ENCODE measurements around the gene TRIP13. TPM values are rescaled to one million over a fixed set of nuclear protein-coding genes. Genes with fewer than 3 reads are reported as not detected.

The TRIP13 gene
- total RNA-seq, 3 donors from 2014 or later: 0.96 to 2.3 (median 1.5) TPM

DNA sequence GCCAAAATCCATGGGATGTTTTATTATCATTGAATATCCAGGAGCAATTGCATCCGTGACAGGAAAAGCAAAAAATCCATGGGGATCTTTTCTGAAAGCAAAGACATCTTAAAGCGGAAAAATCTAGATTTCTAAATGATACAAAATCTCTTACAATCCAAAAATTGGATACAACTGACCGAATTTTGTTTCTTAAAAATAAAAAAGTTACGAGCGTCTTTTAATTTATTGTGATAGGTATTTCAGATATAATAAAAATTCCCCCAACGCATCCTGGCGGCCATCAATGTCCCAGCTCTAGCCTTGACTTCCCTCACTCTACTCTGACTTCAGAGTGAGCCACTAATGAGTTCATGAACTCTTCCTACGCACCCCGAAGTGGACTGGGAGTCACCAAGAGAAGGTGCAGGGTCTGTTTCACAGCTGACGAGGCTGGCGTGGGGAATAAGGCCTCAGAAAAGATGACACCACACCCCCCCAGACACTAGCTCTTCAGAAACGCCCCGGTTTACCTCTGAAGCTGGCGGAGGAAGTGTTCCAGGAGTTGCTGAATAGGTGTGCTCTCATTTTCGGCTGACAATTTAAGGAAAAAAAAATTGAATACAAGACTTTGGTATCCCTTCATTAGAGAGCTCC lies 3.5 kb upstream of the TRIP13 start:
- Histone ChIP-seq H3K36me3 (no peaks in the 10 kb centered on the region), H3K27ac (no peak overlapping the region), H3K27me3 (no peaks in the 10 kb centered on the region), H3K4me3 (no peak overlapping the region), H3K4me1 (peaks cover 5 to 14% of the 10 kb centered on the region in 2 donors), H3K9me3 (no peaks in the 10 kb centered on the region)
- TF ChIP-seq POLR2AphosphoS5 (IDR thresholded peaks at IDR 0.05) (no peak), POLR2A (IDR thresholded peaks at IDR 0.05) (no peak)
- TF ChIP-seq, protein P1, sequence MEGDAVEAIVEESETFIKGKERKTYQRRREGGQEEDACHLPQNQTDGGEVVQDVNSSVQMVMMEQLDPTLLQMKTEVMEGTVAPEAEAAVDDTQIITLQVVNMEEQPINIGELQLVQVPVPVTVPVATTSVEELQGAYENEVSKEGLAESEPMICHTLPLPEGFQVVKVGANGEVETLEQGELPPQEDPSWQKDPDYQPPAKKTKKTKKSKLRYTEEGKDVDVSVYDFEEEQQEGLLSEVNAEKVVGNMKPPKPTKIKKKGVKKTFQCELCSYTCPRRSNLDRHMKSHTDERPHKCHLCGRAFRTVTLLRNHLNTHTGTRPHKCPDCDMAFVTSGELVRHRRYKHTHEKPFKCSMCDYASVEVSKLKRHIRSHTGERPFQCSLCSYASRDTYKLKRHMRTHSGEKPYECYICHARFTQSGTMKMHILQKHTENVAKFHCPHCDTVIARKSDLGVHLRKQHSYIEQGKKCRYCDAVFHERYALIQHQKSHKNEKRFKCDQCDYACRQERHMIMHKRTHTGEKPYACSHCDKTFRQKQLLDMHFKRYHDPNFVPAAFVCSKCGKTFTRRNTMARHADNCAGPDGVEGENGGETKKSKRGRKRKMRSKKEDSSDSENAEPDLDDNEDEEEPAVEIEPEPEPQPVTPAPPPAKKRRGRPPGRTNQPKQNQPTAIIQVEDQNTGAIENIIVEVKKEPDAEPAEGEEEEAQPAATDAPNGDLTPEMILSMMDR (IDR thresholded peaks at IDR 0.05): no peak
- intact Hi-C loops (cut with DNase I; ENCODE audit: low total_unique reads): no loop called here
- no peak for DNase-seq (ENCODE audit: low spot score in 2 of 2)

DNA sequence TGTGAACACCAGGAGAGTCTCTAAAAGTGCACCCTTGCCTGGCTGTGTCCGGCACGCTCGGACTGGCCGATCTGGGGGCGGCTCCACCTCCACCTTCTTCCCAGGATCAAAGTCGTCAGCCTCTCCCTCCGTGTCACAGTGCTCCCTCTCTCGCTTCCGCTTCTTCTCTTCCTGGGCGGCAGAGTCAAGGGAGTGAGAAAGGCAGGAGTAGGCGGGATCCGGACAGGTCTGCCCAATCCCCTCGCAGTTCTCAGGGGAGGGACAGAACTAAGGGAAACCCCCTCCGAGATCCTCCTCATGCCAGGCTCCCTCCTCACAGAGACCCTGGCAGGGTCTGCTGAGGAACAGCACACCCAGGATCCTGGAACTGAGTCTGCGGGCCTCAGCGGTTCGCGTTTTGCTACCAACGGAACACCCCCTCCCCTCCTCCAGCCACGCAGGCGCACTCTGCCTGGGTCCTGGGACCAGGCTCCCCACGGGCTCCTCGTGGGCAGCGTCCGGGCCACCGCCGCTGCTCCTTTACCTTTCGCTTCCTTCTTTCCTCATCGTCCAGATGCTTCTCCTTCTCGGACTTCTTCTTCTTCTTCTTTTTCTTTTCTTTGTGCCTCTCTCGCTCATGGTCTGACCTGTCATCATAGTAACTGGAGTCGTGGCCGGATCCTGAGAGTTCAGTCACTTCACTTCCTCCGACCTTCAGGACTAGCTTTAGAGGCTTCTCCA lies 1.4 kb upstream of the TRIP13 start:
- DNase-seq (ENCODE audit: low spot score in 2 of 2): no peak
- Histone ChIP-seq H3K9me3 (no peaks in the 10 kb centered on the region), H3K4me1 (peaks cover 5 to 14% of the 10 kb centered on the region in 2 donors), H3K27me3 (no peaks in the 10 kb centered on the region), H3K36me3 (no peaks in the 10 kb centered on the region), H3K4me3 (peak overlapping the region; percentile 70 to 97 (median 85)), H3K27ac (peak overlapping the region in 1 of 2 donors; percentile 93)
- intact Hi-C loops (cut with DNase I; ENCODE audit: low total_unique reads): no loop called here
- no peak for TF ChIP-seq POLR2A (IDR thresholded peaks at IDR 0.05)
- TF ChIP-seq, protein P1 (IDR thresholded peaks at IDR 0.05): no peak
- TF ChIP-seq POLR2AphosphoS5 (IDR thresholded peaks at IDR 0.05): no peak

DNA sequence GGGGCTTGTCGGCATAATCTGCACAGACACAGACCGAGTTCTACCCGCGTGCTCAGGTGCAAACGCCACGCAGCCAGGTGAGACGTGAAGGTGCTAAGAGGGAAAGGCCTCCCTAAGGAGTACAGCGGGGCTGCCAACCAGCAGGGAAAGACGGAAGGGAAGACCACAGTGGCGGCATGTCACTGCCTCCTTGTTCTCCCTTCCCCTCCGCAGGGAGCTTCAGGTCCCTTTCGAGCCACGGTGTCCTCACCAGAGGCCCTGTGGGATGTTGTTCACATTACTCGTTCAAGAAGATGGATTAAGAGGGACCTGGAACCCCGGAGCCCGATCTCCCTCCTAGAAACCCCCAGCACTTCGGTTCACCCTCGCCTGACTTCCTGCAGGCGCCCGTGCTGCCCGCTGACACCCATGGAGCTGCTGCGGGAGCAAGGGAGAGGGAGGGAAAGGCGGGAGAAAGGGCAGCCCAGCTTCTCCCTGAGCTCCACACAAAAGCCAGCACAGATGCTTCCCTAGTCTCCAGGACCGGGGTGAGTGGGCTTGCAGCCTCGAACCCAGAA lies 769 bp upstream of the TRIP13 start:
- intact Hi-C loops (cut with DNase I; ENCODE audit: low total_unique reads): no loop called here
- Histone ChIP-seq H3K4me1 (peaks cover 5 to 14% of the 10 kb centered on the region in 2 donors), H3K27me3 (no peaks in the 10 kb centered on the region), H3K9me3 (no peaks in the 10 kb centered on the region), H3K27ac (peak overlapping the region; percentile 86 to 93), H3K36me3 (no peaks in the 10 kb centered on the region), H3K4me3 (peak overlapping the region; percentile 70 to 97 (median 85))
- TF ChIP-seq POLR2AphosphoS5 (IDR thresholded peaks at IDR 0.05): no peak
- TF ChIP-seq POLR2A (IDR thresholded peaks at IDR 0.05): no peak
- TF ChIP-seq, protein P1 (IDR thresholded peaks at IDR 0.05): no peak
- DNase-seq (ENCODE audit: low spot score in 2 of 2): no peak

DNA sequence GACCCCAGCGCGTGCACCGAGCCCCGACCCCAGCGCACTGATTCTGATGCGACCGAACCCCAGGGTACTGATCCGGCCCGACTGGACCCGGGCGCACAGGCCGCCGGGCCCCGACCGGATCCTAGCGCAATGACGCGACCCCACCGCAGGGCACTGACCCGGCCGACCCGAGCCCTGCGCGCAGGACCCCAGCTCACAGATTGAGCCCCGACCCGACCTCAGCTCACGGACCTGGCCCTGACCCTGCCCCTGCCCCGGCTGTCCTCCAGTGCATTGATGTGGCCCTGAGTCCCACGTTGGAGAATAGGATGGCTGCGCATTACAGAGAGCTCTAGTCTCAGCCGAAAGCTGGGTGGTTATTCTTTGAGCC lies 438 bp downstream of the TRIP13 start:
- no peak for DNase-seq (ENCODE audit: low spot score in 2 of 2)
- no peak for TF ChIP-seq POLR2A (IDR thresholded peaks at IDR 0.05)
- TF ChIP-seq, protein P1 (IDR thresholded peaks at IDR 0.05): no peak
- no peaks in the 10 kb centered on the region for H3K27me3 ChIP-seq
- no peaks in the 10 kb centered on the region for H3K36me3 ChIP-seq
- no peak overlapping the region for H3K27ac ChIP-seq
- H3K4me3 ChIP-seq: peak overlapping the region; percentile 70 to 97 (median 85)
- H3K4me1 ChIP-seq: peaks cover 5 to 14% of the 10 kb centered on the region in 2 donors
- intact Hi-C loops (cut with DNase I; ENCODE audit: low total_unique reads): no loop called here
- H3K9me3 ChIP-seq: no peaks in the 10 kb centered on the region

DNA sequence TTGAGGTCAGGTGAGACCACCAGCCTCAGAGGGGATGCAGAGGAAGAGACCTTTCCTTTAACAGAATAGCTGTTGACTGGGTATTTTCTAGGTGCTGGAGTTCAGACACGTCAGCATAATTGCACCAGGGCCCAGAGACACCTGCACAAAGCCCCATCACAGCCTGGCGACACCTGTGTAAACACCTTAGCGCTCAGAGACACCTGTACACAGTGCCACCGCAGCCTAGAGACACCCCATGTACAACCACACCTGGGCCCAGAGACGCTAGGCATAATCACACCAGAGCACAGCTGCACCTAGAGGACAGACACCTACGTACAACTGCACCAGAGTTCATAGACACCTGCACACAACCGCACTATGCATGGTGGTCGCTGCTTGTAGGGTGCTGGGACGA lies 1.0 kb downstream of the TRIP13 start:
- Histone ChIP-seq H3K9me3 (no peaks in the 10 kb centered on the region), H3K27me3 (no peaks in the 10 kb centered on the region), H3K4me1 (peaks cover 5 to 14% of the 10 kb centered on the region in 2 donors), H3K4me3 (no peak overlapping the region), H3K36me3 (no peaks in the 10 kb centered on the region), H3K27ac (no peak overlapping the region)
- no peak for TF ChIP-seq POLR2AphosphoS5 (IDR thresholded peaks at IDR 0.05)
- no peak for TF ChIP-seq POLR2A (IDR thresholded peaks at IDR 0.05)
- TF ChIP-seq, protein P1 (IDR thresholded peaks at IDR 0.05): no peak
- no peak for DNase-seq (ENCODE audit: low spot score in 2 of 2)
- intact Hi-C loops (cut with DNase I; ENCODE audit: low total_unique reads): no loop called here
